Skeletal muscle cell (primary cell): ENCODE measurements around the gene C4orf50.
"Not testable (repeated sequence)": the region's sequence is repeated elsewhere in the genome, so short reads cannot be mapped to it uniquely, and the experiment has no call there.

Source experiments
- DNase-seq: peaks from one replicate; pipeline ENCODE4 v3.0.0-alpha.2; 2010; ENCODE audit warnings: low read depth
- H3K4me3 ChIP-seq: 2 replicates; pipeline ENCODE4 v1.5.1; 2011; ENCODE audit warnings: low read depth, mild to moderate bottlenecking, control low read depth, low read length, moderate library complexity

The C4orf50 gene

GRCh38 chr4:5956285-5957021 is 61.8 kb downstream of the C4orf50 start:
- H3K4me3 ChIP-seq: no peak overlapping the region
- no peak for DNase-seq

GRCh38 chr4:5955856-5956255 is 62.4 kb downstream of the C4orf50 start:
- H3K4me3 ChIP-seq: no peak overlapping the region
- DNase-seq: no peak

DNA sequence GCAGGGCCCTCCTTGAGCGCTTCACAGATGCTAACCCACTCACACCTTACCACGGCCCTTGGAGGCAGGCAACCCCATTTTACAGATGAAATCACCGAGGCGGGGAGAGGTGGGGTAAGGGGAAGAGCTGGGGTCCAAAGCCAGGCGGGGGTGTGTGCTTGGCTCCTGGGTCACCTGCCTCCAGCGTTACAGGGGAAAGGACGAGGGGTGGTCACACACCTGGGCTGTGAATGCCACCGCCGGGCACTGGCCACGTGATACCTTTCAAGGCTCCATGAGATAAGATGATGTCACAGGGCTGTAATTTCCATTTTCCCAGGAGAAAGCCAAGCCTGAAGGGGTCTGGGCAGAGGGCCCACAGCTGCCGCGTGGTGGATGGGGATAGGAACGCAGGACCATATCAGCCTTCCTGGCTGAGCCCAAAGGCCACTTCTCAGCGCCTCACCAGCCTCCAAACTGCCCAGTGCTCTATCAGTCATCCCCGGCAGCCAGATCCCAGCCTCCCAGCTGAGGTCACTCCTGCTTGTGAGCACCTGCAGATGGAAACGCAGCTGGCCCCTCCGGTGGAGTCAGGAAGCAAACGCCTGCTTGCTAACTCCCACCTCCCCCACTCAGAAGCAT is 62.9 kb downstream of the C4orf50 start:
- DNase-seq: no peak
- H3K4me3 ChIP-seq: no peak overlapping the region

- H3K4me3 ChIP-seq: no peak overlapping the region
- DNase-seq: no peak
These were observed 64.0 kb downstream of the C4orf50 start for GRCh38 chr4:5954056-5954760.

- DNase-seq: no peak
- H3K4me3 ChIP-seq: no peak overlapping the region
These were observed 65.0 kb downstream of the C4orf50 start for GRCh38 chr4:5952975-5953951.

DNA sequence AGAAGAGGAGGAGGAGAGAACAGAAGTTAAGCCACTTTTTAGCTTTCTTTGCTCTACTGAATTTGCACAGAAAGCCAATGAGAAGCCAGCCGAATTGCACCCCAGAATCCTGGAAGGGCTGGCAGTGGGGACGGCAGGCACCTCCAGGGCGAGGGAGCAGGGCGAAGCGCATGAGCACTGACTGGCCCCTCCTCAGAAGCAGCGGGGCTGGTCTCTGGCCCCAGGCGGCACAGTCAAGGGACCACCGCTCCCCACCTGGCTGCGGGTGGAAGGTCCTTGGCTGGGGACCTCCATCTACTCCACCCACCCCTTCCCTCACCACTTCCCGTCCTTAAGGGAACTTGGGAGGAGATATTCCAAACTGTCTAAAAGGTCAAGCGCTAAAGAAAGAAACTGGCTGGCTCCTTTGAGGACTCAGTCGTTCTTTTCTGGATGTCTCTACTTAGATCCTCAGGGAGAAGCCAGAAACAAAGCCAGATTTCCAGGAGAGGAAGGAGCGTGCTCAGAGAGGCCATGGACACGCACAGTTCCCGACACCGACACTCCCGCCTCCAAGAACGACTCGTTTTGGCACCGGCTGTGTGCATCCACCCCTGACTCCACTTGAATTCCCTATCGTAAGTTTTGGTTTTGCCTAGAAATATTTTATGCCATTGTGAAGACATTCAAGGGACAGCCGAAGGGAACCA is 65.8 kb downstream of the C4orf50 start:
- DNase-seq: no peak
- no peak overlapping the region for H3K4me3 ChIP-seq

DNA sequence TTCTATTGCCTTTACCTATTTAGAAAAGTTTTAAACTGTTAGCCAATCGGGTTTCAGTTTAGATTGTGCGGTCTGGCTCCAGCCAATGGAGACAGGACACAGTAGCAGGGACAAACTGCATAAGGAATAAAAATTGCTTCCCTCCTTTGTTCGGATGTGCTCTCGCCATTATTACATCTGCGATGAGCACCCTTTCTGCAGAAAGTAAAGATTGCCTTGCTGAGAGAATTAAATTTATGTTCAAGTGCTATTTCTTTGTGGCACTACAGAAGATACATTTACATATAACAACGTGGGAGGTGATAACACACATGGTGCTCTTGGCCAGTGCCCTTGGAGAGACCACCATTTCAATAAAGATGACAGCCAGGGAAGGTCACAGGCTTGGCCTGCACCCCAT is 71.6 kb downstream of the C4orf50 start:
- not testable (repeated sequence) for H3K4me3 ChIP-seq, DNase-seq

DNA sequence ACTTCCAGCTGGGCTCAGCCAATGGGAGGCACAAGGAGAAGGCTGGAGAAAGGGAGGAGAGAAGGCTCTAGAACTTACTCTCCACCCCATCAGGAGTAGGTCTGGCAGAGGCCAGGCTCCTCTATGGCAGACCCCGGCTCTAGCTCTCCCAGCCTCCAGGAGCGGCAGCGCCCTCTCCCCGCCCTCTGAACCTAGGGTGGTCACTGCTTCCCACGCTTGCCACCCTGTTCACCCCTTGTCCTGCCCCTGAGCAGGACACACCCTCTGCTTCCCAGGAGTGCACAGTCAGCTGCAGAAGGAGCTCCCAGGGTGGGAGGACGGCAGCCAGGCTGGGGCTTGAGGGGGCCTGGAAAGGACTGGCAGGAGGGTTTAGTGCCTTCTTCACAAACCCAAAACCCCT is 72.3 kb downstream of the C4orf50 start:
- H3K4me3 ChIP-seq: no peak overlapping the region
- DNase-seq: no peak

DNA sequence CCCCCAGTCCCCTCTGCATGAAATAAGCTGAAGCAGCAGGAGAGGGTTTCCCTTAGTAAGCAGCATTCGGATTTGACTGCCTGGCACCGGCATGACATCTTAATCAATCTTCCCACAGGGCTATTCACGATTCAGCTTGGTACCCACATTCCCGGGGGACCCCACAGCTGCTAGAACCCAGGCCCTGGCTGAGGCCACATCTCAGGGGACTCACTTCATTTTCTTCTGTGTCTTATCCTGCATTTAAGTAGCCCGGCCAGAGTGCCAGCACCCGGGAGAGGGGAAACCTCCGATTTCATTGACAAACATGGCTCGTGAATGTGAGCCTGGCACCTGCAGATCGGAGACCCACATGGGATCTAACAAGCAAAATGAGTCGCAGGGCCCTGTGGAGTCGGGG is 73.1 kb downstream of the C4orf50 start:
- no peak overlapping the region for H3K4me3 ChIP-seq
- DNase-seq: no peak

DNA sequence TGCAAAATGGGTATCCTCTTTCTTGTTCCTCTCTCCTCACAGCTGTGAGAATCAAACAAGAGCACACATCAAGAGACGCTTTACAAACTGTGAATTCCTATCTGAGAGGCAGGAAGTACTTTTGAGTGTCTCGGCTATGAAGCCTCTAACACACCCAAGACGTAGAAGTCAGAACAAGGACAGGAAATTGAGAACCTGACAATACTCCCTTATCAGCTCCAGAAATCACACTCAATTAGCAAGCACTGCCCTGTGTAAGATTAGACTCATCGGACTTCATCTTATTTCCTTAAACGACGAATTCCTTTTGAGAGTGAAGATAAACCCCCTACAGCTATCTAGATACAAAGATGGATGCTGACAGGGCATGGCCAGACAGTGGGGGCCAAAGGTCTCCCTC is 74.7 kb downstream of the C4orf50 start:
- H3K4me3 ChIP-seq: no peak overlapping the region
- no peak for DNase-seq

GRCh38 chr4:5942947-5943346 is 75.3 kb downstream of the C4orf50 start:
- H3K4me3 ChIP-seq: no peak overlapping the region
- no peak for DNase-seq

GRCh38 chr4:5941601-5942000 is 76.6 kb downstream of the C4orf50 start:
- no peak overlapping the region for H3K4me3 ChIP-seq
- DNase-seq: no peak

DNA sequence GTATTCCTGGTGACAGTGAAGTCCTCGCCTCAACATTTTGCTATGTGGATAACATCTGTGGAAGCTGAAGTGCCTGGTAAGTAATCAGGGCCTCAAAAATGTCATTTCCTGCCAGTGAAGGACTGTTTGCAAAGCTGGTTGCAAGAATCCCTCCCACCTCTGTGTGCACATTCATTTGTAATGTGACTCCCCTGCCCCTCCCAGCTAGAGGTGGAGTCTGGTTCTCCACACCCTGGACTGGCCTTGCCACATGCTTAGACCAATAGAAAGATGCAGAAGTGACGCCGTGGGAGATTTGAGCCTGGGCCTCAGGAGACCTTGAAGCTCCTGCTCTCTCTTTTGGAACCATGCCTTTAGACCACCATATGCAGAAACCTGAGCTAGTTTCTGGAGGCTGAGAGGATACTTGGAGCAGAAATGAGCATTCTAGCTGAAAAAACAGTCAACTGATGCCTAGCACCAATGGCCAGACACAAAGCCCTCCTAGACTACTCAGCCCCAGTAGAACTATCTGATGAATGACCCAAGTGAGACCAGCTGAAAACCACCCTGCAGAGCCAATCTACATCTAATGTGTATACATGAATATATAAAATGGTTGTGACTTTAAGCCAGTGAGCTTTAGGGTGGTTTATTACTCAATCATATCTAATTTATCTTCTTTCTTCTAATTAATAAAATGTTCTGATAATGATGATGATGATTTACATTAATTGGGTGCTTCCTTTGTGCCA is 77.6 kb downstream of the C4orf50 start:
- no peak overlapping the region for H3K4me3 ChIP-seq
- DNase-seq: no peak

GRCh38 chr4:5933996-5934831 is 84.0 kb downstream of the C4orf50 start:
- no peak for DNase-seq
- no peak overlapping the region for H3K4me3 ChIP-seq

DNA sequence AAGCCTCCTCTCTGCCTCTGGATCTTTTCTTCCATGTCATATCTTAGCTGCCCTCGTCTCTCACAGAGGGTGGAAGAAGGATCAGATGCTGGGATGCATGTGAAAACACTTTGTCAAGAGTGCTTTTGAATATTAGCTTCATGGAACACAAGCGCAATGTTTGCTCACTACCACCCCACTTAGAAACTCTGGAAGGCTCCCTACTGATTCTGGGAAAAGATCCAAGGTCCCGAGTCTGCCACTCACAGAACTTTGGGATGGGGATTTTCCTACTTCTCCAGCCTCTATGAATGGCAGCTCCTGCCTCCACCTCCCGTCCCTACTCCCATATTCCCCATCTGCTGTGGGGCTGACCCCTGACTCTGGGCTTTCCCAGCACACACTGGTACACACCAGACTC is 85.1 kb downstream of the C4orf50 start:
- no peak for DNase-seq
- no peak overlapping the region for H3K4me3 ChIP-seq

- no peak for DNase-seq
- H3K4me3 ChIP-seq: no peak overlapping the region
These were observed 86.1 kb downstream of the C4orf50 start for GRCh38 chr4:5932035-5932568.

- no peak overlapping the region for H3K4me3 ChIP-seq
- DNase-seq: no peak
These were observed 86.7 kb downstream of the C4orf50 start for GRCh38 chr4:5931526-5931925.
